ENCODE measurements around the gene DZIP1.

DZIP1 gene

DNA sequence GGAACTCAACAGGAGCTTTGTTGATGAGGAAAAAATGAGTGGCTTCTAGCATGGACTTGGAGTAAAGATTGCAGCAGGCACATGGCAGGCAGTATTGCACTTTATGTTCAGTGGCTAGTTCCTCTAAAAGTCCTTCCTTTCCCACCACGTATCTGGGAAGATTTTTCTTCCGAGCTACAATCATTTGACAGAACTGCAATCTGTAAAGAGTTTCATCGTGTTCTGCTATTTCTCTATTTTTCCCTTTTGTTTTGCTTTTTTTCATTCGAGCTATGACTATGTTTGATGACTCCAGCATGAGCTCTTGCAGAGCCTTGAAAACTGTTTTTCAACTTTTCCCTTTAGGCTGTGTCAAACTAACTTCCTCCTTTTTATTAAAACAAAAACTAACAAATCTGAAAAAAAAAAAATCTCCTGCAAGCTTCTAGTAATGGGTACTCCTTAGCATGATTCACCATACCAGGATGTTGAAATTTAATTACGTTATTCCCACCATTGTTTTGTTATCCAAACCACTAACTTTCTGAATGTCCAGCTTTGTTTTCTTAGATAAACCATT is 79.7 kb downstream of the DZIP1 start:
- DNase-seq (ENCODE audit: low read depth), result no peak
- TF ChIP-seq, protein P1, sequence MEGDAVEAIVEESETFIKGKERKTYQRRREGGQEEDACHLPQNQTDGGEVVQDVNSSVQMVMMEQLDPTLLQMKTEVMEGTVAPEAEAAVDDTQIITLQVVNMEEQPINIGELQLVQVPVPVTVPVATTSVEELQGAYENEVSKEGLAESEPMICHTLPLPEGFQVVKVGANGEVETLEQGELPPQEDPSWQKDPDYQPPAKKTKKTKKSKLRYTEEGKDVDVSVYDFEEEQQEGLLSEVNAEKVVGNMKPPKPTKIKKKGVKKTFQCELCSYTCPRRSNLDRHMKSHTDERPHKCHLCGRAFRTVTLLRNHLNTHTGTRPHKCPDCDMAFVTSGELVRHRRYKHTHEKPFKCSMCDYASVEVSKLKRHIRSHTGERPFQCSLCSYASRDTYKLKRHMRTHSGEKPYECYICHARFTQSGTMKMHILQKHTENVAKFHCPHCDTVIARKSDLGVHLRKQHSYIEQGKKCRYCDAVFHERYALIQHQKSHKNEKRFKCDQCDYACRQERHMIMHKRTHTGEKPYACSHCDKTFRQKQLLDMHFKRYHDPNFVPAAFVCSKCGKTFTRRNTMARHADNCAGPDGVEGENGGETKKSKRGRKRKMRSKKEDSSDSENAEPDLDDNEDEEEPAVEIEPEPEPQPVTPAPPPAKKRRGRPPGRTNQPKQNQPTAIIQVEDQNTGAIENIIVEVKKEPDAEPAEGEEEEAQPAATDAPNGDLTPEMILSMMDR (IDR thresholded peaks at IDR 0.05; ENCODE audit: insufficient read depth, low read depth, low read length, missing control alignments), result no peak
- no peak overlapping the region for H3K4me3 ChIP-seq (ENCODE audit: low read depth, low read length)

DNA sequence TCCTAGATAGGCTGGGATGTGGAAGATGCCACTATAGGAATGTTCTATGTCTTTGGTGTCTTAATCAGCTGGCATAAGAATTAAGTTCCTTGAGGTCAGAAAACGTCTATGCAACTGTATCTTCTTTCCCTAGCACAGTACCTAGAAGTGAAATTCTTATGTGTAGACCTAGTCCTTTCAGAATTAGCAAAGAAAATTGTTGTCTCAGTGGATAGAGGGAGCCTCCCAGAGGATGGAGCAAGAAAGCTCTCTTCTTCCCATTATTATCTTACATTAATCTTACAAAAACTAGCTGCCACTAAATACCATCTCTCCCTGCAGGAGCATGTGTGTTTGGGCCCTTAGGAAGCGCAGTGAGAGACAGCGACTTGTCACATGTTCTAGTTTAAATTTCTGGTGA is 80.4 kb downstream of the DZIP1 start:
- H3K4me3 ChIP-seq (ENCODE audit: low read depth, low read length), result no peak overlapping the region
- DNase-seq (ENCODE audit: low read depth), result no peak
- TF ChIP-seq, protein P1 (IDR thresholded peaks at IDR 0.05; ENCODE audit: insufficient read depth, low read depth, low read length, missing control alignments), result no peak

DNA sequence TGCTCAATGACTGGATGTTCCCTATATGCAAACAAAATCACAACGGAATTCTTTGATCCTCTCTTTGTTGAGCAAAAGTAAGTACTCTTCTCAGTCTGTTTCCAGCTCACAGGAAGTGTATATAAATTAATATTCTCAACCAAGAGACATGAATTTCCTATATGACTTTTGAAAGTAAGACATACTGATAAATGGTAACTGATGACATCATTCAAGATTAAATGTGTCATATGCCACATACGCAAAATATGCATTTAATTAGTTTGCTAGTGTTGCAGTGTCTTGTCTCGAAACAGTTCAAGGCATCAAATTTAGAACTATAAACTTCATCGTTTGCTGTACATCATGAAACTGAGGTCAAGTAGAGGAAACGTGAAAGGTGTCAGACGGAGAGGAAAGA is 84.1 kb downstream of the DZIP1 start:
- H3K4me3 ChIP-seq (ENCODE audit: low read depth, low read length), result no peak overlapping the region
- TF ChIP-seq, protein P1 (IDR thresholded peaks at IDR 0.05; ENCODE audit: insufficient read depth, low read depth, low read length, missing control alignments), result no peak
- DNase-seq (ENCODE audit: low read depth), result no peak

DNA sequence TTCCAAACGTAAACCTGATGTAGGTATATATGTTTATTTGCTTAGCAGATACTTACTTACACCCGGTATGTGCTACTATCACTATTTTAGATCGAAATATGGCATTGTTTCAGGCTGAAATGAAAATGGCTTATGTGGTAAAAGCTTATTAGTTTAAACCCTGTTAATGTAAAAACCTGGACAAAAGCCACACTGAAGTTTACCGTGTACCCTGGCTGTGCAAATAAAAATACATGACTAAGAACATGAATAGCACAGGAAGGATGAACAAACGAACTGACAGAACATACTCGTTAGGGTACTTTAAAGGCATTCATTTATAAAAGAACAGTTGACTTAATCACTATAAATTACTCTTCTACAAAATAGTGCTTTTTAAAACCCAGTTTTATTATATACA is 85.4 kb downstream of the DZIP1 start:
- TF ChIP-seq, protein P1 (IDR thresholded peaks at IDR 0.05; ENCODE audit: insufficient read depth, low read depth, low read length, missing control alignments), result no peak

DNA sequence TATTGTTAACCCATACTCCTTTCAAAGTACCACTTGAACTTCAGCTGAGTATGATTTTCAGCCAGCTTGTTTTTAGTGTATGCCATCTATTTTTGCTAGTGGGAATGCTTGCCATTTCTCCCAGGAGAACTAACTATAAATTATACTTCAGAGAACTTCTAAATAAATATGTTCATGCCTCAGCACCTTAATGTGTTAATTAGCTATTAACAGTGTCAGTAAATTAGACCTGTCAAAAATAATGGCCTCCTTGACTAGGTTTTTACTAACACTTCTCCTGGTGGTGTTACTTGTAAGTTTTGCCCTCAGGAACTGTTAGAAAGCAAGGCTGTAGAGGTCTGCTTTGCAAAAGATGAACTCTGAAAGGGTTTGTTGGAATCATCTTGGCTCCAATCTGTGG is 87.5 kb downstream of the DZIP1 start:
- TF ChIP-seq, protein P1 (IDR thresholded peaks at IDR 0.05; ENCODE audit: insufficient read depth, low read depth, low read length, missing control alignments), result no peak
- no peak overlapping the region for H3K4me3 ChIP-seq (ENCODE audit: low read depth, low read length)

More for the DNA sequence above, 85.4 kb downstream of the DZIP1 start:
- DNase-seq (ENCODE audit: low read depth), result no peak
- no peak overlapping the region for H3K4me3 ChIP-seq (ENCODE audit: low read depth, low read length)

DNA sequence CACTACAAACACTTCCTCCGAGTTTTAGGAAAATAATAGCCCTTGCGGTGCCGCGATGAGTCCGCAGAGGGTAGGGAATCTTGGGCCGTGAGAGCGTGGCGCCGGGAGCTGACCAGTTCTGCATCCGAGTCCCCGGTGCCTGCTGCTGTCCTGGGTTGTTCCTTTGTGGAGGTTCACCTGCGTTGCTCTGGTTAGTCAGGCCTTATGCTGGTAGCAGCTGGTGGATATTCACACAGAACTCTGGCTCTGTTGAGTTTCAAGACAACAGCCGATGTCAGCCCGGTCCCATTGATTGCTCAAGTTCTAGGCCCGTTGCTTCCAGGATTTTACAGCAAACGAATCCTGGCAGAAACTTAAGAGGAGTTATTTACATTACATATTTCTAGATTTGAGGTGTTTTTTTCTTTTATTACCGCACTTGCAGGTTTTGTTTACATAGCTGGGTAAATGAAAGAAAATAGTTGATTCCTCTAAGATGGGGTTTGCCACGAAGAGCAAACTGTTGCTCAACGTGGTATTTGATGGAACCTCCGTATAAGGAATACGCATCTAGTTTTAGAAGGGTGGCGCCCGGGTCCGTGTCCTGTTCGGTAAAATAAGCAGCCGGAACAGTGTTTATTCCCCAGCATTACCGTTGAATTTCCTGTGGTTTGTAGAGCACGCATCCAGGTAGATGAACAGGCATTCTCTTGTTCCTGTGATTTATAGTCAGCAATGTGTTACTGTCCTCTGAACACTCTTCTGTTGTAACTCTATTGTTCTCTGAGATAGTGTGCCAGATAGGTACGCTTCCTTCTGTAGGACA is 90.7 kb downstream of the DZIP1 start:
- DNase-seq (ENCODE audit: low read depth), result no peak
- TF ChIP-seq, protein P1 (IDR thresholded peaks at IDR 0.05; ENCODE audit: insufficient read depth, low read depth, low read length, missing control alignments), result no peak
- H3K4me3 ChIP-seq (ENCODE audit: low read depth, low read length), result no peak overlapping the region

More for the DNA sequence above, 87.5 kb downstream of the DZIP1 start:
- no peak for DNase-seq (ENCODE audit: low read depth)
